HG03342 (cell line): ENCODE results near the gene ARAF.
A peak's percentile ranks its signal among the peaks of the same experiment; 100 is the strongest.

Source experiments
- ATAC-seq: cut with Tn5 transposase; IDR thresholded peaks from one replicate; pipeline ENCODE4 v1.9.1; 2021; ENCODE audit warnings: mild to moderate bottlenecking, moderate library complexity; ENCODE audit not compliant: unreplicated experiment

ARAF gene

GRCh38 chrX:47563801-47564315 is 2.9 kb downstream of the ARAF start:
- ATAC-seq = no peak

DNA sequence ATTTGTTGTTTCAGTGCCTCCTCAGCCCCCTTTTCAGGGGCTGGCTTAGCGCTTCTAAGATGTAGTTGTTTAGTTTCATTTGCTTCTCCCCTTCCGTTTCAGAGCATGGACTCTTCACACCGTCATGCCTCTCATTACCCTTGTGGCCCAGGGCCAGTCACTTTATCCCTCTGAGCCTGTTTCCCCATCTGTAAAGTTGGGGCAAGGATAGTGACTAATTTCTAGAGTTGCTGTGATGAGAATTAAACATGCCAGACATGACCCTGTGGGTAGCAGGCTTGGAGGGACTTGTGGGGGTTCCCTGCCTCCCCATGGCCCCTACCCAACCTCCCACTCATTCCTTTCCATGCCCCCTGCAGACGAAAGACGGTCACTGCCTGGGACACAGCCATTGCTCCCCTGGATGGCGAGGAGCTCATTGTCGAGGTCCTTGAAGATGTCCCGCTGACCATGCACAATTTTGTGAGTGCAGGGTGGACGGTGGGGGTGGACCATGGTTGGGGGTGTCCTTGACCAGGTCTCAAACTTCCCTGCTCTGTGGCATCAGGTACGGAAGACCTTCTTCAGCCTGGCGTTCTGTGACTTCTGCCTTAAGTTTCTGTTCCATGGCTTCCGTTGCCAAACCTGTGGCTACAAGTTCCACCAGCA is 3.6 kb downstream of the ARAF start:
- ATAC-seq = no peak

DNA sequence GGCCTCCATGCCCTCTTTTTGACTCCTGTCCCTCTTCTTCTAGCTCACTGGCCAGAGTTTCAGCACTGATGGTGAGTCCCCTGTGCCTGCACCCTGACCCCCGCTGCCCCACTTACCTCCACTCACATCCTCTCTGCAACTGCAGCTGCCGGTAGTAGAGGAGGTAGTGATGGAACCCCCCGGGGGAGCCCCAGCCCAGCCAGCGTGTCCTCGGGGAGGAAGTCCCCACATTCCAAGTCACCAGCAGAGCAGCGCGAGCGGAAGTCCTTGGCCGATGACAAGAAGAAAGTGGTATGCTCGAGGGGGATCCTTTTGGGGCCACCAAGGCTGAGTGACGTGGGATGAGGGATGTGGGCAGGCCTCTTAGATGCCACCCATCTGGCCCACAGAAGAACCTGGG is 5.8 kb downstream of the ARAF start:
- ATAC-seq = no peak

DNA sequence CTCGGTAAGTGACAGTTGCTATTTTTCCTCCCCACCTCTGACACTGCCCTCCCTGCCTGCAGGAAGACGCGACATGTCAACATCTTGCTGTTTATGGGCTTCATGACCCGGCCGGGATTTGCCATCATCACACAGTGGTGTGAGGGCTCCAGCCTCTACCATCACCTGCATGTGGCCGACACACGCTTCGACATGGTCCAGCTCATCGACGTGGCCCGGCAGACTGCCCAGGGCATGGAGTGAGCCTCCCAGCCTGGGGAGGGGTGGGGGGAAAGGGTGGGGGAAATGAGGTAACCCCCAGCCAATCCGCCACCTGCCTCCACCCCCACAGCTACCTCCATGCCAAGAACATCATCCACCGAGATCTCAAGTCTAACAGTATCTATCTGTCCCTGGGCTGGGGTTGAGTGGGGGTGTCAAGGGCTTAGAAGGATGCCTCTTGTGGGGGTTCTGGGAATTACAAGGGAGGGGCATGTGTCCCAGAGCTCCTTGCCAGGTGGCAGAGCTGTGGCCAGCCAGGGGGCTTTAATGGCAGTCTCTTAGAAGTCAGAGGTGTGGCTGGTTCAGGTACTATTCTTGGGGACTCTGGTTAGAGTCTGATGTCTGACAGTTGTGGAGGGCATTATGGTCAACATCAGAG is 7.8 kb downstream of the ARAF start:
- ATAC-seq = no peak

DNA sequence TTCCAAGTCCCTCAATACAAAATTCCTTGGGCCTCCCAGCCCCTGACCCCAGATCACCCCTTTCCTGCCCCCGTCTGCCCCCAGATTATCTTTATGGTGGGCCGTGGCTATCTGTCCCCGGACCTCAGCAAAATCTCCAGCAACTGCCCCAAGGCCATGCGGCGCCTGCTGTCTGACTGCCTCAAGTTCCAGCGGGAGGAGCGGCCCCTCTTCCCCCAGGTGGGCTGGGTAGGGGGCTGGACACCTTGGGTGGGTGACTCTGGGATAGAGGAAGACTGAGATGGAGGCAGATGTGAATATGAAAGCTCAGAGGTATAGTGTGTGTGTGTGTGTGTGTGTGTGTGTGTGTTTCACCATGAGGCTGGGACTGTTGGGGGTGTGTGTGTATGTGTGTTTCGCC is 9.8 kb downstream of the ARAF start:
- ATAC-seq = no peak

- no peak for ATAC-seq
Observed at GRCh38 chrX:47571215-47571614, 10.2 kb downstream of the ARAF start.

- ATAC-seq = no peak
Observed at GRCh38 chrX:47571896-47572295, 10.9 kb downstream of the ARAF start.

DNA sequence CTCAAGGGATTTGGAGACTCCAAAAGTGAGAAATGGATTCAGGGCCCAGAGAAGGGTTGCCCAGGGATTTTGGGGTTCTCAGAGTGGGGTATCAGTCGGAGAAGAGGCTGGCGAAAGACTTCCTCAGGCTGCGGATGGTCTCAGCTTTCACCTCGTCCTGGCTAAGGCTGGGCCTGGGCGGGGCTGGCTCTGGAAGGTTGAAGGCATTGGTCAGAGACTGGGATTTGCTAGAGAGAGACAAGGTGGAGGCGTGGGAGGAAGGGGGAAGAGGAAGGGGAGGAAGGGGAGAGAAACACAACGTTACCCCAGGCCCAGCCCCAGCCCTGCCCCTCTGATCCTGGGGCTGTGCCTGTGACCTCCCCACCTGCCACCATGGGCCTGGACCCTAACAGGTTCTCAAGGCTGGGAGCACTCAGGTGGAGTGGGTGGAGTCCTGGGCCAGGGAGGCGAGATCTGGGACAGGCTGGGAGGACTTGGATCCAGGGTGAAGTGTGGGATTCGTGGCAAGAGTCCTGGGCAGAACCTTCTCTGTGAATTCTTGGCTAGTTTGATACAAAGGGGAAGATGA is 11.9 kb downstream of the ARAF start:
- no peak for ATAC-seq

GRCh38 chrX:47573341-47574075 is 12.5 kb downstream of the ARAF start:
- ATAC-seq = no peak

DNA sequence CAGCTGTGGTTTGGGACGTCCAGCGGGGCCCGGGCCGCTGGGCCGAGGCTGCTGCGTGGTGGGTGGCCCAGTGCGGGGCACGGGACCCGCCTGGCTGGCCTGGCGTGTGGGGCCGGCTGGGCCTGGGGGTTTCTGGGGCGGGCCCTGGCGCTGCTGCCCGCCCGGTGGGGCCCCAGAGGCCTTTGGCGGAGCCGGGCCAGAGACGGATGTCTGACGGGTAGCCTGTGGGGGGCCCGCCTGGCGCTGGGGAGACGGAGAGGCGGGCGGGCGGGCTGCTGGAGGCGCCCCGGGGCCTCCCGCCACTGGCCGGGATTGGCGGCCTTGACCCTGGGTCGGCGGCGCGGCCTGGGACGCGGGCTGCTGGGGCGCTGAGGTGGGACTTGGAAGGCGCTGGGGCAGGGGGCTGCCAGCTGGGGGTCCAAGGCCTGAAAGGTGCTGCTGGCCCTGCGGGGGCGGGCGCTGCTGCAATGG is 13.1 kb downstream of the ARAF start:
- ATAC-seq = no peak

GRCh38 chrX:47574547-47575301 is 13.7 kb downstream of the ARAF start:
- ATAC-seq = no peak

DNA sequence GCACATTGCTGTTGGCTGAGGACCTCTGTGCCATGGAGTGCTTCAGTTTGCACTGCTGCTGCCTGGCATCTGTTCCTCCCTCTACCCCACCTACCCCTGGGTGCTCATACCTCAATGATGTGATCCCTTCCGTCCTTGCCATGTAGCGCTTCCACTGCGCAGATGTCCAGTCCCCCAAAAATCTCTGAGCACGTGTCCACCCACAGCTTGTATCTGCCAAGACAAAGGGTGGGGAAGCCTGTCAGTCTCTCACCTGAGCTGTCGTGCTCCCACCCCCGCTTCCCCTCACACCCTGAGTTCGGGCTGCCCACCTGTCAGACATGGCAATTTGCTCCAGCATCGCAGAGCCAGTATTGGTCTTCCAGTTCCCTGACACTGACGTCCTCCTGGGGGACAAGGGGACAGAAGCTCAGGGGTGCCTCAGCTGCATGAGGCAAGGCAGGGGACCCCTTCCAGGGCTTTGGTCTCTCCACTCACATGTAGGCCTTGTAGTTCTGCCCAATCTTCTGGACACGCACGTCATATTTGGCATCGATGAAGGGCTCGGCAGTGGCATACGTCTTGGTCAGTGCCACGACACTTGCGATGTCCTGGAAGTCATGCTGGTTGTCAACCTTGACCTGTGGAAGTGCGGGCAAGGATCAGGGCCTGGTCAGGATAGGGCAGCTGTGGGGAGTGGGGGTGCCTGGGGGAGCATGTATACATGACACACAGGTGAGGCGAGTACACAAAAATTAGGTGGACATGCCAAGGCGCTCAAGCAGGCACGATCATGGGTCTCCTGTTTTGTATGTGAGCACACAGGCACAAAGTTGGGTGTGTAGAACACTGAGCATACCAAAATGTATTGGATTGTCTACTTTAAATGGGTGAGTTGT is 15.3 kb downstream of the ARAF start:
- no peak for ATAC-seq

GRCh38 chrX:47577424-47577823 is 16.4 kb downstream of the ARAF start:
- no peak for ATAC-seq

- ATAC-seq = no peak
Observed at GRCh38 chrX:47577901-47578300, 16.9 kb downstream of the ARAF start.

DNA sequence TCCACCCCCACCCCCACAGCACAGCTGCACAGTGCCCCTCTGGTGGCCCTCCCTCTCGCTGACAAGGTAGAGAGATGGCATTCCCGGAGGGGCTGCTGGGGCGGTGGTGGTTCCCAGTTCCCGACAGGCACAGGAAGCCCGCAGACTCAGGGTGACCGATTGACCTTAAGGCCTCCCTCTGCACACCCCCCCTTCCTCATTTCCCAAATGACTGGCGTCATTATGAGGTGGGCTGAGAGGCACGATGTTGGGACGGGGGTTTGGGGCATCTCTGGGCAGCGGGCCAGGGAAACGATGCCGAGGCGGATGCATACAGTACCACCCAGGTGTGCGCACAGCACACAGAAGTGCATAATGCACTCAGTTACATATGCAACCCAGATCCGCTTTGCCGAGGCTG is 17.7 kb downstream of the ARAF start:
- no peak for ATAC-seq

DNA sequence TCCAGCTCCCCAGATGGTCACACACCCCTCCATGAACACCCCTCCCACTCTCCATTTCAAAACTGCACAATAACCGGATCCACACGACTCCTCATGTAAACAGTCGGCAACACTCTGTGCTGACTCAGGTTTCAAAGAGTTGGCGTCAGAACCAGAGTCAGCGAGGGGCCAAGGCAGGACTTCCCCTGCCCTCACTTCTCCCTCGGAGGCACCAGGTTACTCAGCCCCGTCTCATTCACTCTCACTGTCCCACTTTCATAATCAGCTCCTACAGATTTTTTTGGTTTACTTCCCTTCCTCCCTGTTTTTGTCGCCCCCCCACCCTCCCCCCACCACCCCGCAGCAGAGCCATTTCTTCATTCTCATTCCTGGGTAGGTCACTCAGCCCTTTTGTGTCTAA is 18.5 kb downstream of the ARAF start:
- no peak for ATAC-seq

DNA sequence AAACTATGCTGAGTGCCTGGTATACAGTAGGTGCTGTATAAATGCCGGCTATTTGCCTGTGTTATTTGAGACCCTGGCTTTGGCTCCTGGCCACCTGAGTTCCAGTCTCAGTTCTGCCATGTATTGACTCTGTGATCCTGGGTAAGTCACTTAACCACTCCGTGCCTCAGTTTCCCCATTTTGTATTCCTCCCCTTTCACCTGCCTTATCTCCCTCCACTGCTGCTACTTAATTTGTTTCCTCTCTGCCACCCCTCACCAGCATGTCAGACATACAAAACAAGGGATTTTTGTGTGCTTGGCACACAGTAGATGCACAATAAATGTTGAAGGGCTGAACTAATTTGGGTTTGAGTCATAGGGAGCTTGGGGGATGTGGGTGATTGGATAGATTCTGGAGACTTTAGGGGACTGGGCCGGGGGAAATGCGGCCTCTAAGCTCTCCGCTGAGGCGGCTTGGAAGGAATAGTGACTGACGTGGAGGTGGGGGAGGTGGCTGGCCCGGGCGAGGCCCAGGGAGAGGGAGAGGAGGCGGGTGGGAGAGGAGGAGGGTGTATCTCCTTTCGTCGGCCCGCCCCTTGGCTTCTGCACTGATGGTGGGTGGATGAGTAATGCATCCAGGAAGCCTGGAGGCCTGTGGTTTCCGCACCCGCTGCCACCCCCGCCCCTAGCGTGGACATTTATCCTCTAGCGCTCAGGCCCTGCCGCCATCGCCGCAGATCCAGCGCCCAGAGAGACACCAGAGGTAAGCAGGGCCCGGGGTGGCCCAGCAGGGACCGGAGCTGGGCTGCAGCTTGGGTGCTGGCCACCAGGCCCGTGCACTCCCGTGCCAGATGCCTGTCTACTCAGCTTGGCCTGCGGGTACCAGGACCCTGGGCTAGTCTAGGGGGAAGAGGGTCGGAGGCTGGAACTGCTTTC is 21.0 kb downstream of the ARAF start, which contains the start of gene TIMP1:
Gene TIMP1, plus strand, starts transcription at position 706 of the 917 bp plus-strand sequence. CDS start 980 bp downstream, outside the sequence.
- ATAC-seq = peak; percentile 86

GRCh38 chrX:47583240-47583861 is 22.3 kb downstream of the ARAF start:
- no peak for ATAC-seq
